Sigmoid colon (tissue), 7 donors: Measurements from ENCODE around the gene EBF4. TPM values are rescaled to one million over a fixed set of nuclear protein-coding genes. Genes with fewer than 3 reads are reported as not detected.

ENCODE experiments used
- DNase-seq: peaks from one replicate; pipeline ENCODE4 v3.0.0-alpha.2; 2019
- H3K27ac ChIP-seq, 4 donors: fragments of 200-600 bp; sonication (generic); one replicate each; pipeline ENCODE4 v1.5.1; 2016 to 2019; ENCODE audit warnings: mild to moderate bottlenecking in 1 of 4
- H3K27me3 ChIP-seq, 3 donors: fragments of 200-600 bp; sonication (generic); one replicate each; pipeline ENCODE4 v1.5.1; 2019; ENCODE audit warnings: mild to moderate bottlenecking in 1 of 3
- H3K36me3 ChIP-seq, 4 donors: fragments of 200-600 bp; sonication (generic); one replicate each; pipeline ENCODE4 v1.5.1; 2016 to 2019
- H3K4me1 ChIP-seq, 4 donors: fragments of 200-600 bp; sonication (generic); one replicate each; pipeline ENCODE4 v1.5.1; 2017 to 2019
- H3K4me3 ChIP-seq, 4 donors: fragments of 200-600 bp; sonication (generic); one replicate each; pipeline ENCODE4 v1.5.1; 2017 to 2019; ENCODE audit warnings: mild to moderate bottlenecking in 2 of 4, moderate library complexity in 1 of 4
- H3K9me3 ChIP-seq, 4 donors: fragments of 200-600 bp in 3 of 4; sonication (generic) in 3 of 4; one replicate each; pipeline versions ENCODE4 v1.5.1 to v1.6.1; 2013 to 2019
- EP300 ChIP-seq, 4 donors: sonication (generic); formaldehyde crosslinking; IDR thresholded peaks; one replicate each; pipeline ENCODE4 v1.6.1; 2017; ENCODE audit warnings: antibody characterized with exemption in 4 of 4
- POLR2A ChIP-seq, 2 donors: fragments of 450-650 bp; IDR thresholded peaks; one replicate each; pipeline ENCODE4 v1.6.1; 2016; ENCODE audit warnings: antibody characterized with exemption in 2 of 2, mild to moderate bottlenecking in 2 of 2, moderate library complexity in 2 of 2
- POLR2AphosphoS5 ChIP-seq, 4 donors: sonication (generic); formaldehyde crosslinking; IDR thresholded peaks; one replicate each; pipeline ENCODE4 v1.6.1; 2017; ENCODE audit warnings: antibody characterized with exemption in 4 of 4
- WGBS, 2 donors: extraction: QIAGEN DNeasy Blood & Tissue Kit; methylation state at CpG; one replicate each; pipeline ENCODE4 v1.1.7; 2013; 5-methylcytosine and 5-hydroxymethylcytosine counted together
- intact Hi-C: fragments of 100-400 bp; cut with DNase I; formaldehyde crosslinking; loops from one replicate; pipeline ENCODE4 v1.15.1; 2023
- polyA plus RNA-seq, 3 donors: library from polyadenylated mRNA; stranded (reverse); fragments of 200-250 nt; gene quantifications; one replicate each; pipeline ENCODE4 v1.2.3, GENCODE V29; 2013
- total RNA-seq, 4 donors: library from RNA; depleted of rRNA; stranded (reverse); fragments of >200 nt; gene quantifications; one replicate each; pipeline ENCODE4 v1.1.0, GENCODE V29; 2016
- TF ChIP-seq, protein P1 (sequence below), 4 experiments: fragments of 450-650 bp in 3 of 4; fragments of 200-600 bp in 1 of 4; IDR thresholded peaks; one replicate each; pipeline ENCODE4 v1.5.1; 2016 to 2019; ENCODE audit warnings: antibody characterized with exemption in 4 of 4, mild to moderate bottlenecking in 3 of 4, moderate library complexity in 2 of 4
- donor health status: healthy with polysubstance abuse.
- donor health status: Bipolar disorder and iron deficiency.
- donor health status: healthy.

The EBF4 gene
- total and polyA plus RNA-seq, 7 donors, result 1.2 to 37.5 (median 14.8) TPM

DNA sequence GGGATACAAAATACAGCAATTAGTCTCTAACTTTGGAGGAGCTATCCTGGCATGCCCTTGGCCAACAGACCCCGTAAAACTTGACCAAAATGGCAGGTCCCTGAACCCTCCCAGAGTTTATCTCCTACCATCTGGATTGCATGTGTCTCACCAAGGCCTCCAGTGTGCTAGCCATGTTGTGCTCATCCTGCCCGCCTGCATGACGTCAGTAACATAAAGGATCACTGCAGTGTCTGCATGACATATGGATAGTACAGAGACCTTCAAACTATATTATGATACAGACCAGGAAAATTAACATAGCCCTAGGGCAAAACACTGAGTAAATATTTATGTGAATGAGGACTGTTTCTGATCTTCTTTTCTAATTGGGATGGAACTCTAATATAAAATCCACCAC lies 82.6 kb downstream of the EBF4 start:
- no peak for DNase-seq
- intact Hi-C loops, result no loop called here
- 84 to 87% methylated on average over 3 of the region's 3 CpGs for WGBS, 2 donors

DNA sequence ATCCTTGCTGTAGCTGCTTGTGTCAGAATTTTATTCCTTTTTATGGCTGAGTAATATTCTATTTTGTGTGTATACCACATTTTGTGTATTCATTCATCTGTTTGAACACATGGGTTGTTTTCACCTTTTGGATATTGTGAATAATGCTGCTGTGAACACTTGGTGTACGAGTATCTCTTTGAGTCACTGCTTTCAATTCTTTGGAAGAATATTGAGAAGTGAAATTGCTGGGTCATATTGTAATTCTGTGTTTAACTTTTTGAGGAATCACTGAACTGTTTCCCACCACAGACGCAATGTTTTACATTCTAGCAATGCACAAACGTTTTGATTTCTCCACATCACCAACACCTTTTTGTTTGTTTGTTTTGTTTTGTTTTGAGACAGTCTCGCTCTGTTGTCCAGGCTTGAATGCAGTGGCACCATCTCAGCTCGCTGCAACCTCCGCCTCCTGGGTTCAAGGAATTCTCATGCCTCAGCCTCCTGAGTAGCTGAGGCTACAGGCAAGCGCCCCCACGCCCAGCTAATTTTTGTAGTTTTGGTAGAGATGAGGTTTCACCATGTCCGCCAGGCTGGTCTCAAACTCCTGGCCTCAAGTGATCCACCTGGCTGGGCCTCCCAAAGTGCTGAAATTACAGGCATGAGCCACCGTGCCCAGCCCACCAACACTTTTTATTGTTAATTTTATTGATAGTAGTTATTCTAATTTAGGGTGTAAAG lies 86.2 kb downstream of the EBF4 start:
- H3K36me3 ChIP-seq, result no peaks in the 10 kb centered on the region
- intact Hi-C loops, result no loop called here
- WGBS, 2 donors, result 78 to 81% methylated on average over 10 of the region's 10 CpGs
- DNase-seq, result no peak
- H3K27me3 ChIP-seq, result peaks cover 0 to 13% (median 0%) of the 10 kb centered on the region in 3 donors
- peaks cover 0 to 3% (median 1%) of the 10 kb centered on the region in 4 donors for H3K9me3 ChIP-seq
- no peak overlapping the region for H3K4me3 ChIP-seq
- no peaks in the 10 kb centered on the region for H3K4me1 ChIP-seq
- no peak overlapping the region for H3K27ac ChIP-seq
- TF ChIP-seq EP300 (IDR thresholded peaks at IDR 0.05) (no peak), POLR2A (IDR thresholded peaks at IDR 0.05) (no peak), POLR2AphosphoS5 (IDR thresholded peaks at IDR 0.05) (no peak)
- TF ChIP-seq, protein P1, sequence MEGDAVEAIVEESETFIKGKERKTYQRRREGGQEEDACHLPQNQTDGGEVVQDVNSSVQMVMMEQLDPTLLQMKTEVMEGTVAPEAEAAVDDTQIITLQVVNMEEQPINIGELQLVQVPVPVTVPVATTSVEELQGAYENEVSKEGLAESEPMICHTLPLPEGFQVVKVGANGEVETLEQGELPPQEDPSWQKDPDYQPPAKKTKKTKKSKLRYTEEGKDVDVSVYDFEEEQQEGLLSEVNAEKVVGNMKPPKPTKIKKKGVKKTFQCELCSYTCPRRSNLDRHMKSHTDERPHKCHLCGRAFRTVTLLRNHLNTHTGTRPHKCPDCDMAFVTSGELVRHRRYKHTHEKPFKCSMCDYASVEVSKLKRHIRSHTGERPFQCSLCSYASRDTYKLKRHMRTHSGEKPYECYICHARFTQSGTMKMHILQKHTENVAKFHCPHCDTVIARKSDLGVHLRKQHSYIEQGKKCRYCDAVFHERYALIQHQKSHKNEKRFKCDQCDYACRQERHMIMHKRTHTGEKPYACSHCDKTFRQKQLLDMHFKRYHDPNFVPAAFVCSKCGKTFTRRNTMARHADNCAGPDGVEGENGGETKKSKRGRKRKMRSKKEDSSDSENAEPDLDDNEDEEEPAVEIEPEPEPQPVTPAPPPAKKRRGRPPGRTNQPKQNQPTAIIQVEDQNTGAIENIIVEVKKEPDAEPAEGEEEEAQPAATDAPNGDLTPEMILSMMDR (IDR thresholded peaks at IDR 0.05), result no peak

More for the DNA sequence above, 82.6 kb downstream of the EBF4 start:
- H3K27me3 ChIP-seq, result peaks cover 0 to 18% (median 0%) of the 10 kb centered on the region in 3 donors
- no peaks in the 10 kb centered on the region for H3K4me1 ChIP-seq
- H3K4me3 ChIP-seq, result no peak overlapping the region
- H3K27ac ChIP-seq, result no peak overlapping the region
- no peak for TF ChIP-seq EP300 (IDR thresholded peaks at IDR 0.05)
- TF ChIP-seq, protein P1 (IDR thresholded peaks at IDR 0.05), result no peak
- no peak for TF ChIP-seq POLR2A (IDR thresholded peaks at IDR 0.05)
- TF ChIP-seq POLR2AphosphoS5 (IDR thresholded peaks at IDR 0.05), result no peak
- H3K9me3 ChIP-seq, result peaks cover 0 to 3% (median 1%) of the 10 kb centered on the region in 4 donors
- no peaks in the 10 kb centered on the region for H3K36me3 ChIP-seq

DNA sequence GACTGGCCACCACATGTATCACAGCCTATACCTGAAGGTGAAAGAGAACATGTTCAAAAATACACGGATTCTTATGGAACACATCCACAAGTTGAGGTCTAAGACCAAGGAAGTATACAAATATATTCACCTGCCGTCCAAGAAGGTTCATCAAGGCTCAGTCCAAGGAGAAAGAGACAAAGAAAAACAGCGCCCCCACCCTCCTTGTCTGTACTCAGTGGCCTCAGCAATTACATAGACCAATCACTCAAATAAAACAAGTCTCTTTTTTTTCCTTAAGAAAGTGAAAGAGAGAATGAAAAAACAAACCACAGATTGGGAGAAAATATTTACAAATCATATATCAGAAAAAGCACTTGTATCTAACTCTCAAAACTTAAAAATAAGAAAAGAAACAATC lies 88.4 kb downstream of the EBF4 start:
- TF ChIP-seq, protein P1 (IDR thresholded peaks at IDR 0.05), result no peak
- TF ChIP-seq POLR2AphosphoS5 (IDR thresholded peaks at IDR 0.05), result no peak
- no peak for TF ChIP-seq EP300 (IDR thresholded peaks at IDR 0.05)
- TF ChIP-seq POLR2A (IDR thresholded peaks at IDR 0.05), result no peak
- H3K4me3 ChIP-seq, result no peak overlapping the region
- WGBS, 2 donors, result 24 to 49% methylated on average over 3 of the region's 3 CpGs
- DNase-seq, result no peak
- intact Hi-C loops, result no loop called here
- H3K4me1 ChIP-seq, result no peaks in the 10 kb centered on the region
- H3K9me3 ChIP-seq, result peaks cover 0 to under 1% (median 0%) of the 10 kb centered on the region in 4 donors
- H3K36me3 ChIP-seq, result no peaks in the 10 kb centered on the region
- H3K27ac ChIP-seq, result no peak overlapping the region
- peaks cover 0 to 8% (median 0%) of the 10 kb centered on the region in 3 donors for H3K27me3 ChIP-seq

DNA sequence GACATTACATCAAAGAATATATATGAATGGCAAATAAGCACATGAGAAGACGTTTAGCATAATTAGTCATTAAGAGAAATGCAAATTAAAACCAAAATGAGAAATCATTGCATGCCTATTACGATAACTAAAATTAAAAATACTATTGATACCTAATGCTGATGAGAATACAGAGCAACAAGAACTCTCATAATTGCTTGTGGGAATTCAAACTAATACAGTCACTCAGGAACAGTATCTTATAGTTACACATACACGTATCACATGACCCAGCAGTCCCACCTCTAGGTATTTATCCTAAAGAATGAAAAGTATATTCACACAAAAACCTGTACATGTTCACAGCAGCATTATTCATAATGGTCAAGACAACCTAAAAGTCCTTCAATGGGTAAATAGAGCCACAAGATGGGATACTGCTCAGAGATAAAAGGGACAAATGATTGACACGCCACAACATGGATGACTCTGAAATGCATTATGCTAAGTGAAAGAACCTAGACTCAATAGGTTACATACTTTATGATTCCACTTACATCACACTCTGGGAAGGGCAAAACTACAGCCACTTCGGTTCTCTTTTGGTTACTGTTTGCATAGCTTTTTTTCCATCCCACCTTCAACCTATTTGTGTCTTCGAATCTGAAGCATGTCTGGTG lies 91.5 kb downstream of the EBF4 start:
- intact Hi-C loops, result no loop called here
- Histone ChIP-seq H3K27me3 (peaks cover 0 to 7% (median 0%) of the 10 kb centered on the region in 3 donors), H3K27ac (no peak overlapping the region), H3K36me3 (no peaks in the 10 kb centered on the region), H3K4me3 (no peak overlapping the region), H3K4me1 (no peaks in the 10 kb centered on the region), H3K9me3 (peaks cover 0 to 3% (median 0%) of the 10 kb centered on the region in 4 donors)
- 74 to 81% methylated on average over 6 of the region's 6 CpGs for WGBS, 2 donors
- no peak for DNase-seq
- TF ChIP-seq POLR2A (IDR thresholded peaks at IDR 0.05) (no peak), EP300 (IDR thresholded peaks at IDR 0.05) (no peak), POLR2AphosphoS5 (IDR thresholded peaks at IDR 0.05) (no peak)
- TF ChIP-seq, protein P1 (IDR thresholded peaks at IDR 0.05), result no peak
